ENCODE data around the gene ALG1.
"Not testable (repeated sequence)": the region's sequence is repeated elsewhere in the genome, so short reads cannot be mapped to it uniquely, and the experiment has no call there.

DNA sequence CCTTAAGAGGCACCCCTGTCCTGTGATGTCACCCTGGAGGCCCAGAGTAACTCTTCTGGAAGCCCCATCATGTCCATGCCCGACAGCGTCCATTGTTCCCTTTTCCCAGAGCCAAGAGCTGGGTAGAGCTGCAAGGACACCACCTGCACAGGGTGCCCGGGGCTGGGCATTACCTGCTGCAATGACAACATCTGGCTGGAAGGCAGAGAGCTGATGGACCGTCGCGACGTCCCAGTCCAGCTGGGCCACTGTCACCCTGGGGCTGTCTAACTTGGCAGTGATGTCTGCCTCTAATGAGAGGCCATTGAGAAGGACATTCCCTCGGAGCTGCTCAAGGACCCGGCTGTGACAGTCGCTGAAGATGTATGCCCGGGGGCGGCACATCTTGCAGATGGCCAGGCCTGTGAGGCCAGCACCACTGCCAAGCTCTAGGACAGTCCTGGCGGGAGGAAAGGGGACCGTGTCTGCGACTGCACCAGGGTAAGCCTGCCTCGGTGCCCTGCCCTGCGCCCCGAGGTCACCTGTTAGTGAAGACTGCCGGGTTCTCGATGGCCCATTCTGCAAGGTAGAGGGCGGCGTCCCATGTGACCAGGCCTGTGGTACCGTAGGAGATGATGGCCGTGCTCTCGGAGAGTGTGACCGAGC lies 18.4 kb downstream of the ALG1 start:
- TF ChIP-seq, protein P1, sequence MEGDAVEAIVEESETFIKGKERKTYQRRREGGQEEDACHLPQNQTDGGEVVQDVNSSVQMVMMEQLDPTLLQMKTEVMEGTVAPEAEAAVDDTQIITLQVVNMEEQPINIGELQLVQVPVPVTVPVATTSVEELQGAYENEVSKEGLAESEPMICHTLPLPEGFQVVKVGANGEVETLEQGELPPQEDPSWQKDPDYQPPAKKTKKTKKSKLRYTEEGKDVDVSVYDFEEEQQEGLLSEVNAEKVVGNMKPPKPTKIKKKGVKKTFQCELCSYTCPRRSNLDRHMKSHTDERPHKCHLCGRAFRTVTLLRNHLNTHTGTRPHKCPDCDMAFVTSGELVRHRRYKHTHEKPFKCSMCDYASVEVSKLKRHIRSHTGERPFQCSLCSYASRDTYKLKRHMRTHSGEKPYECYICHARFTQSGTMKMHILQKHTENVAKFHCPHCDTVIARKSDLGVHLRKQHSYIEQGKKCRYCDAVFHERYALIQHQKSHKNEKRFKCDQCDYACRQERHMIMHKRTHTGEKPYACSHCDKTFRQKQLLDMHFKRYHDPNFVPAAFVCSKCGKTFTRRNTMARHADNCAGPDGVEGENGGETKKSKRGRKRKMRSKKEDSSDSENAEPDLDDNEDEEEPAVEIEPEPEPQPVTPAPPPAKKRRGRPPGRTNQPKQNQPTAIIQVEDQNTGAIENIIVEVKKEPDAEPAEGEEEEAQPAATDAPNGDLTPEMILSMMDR (IDR thresholded peaks at IDR 0.05), result not testable (repeated sequence)
- not testable (repeated sequence) for TF ChIP-seq POLR2A (IDR thresholded peaks at IDR 0.05)

Data from thyroid gland (tissue), 4 donors.